GM19239 (cell line): ENCODE data around the gene CEACAM8.
"Not testable (repeated sequence)": the region's sequence is repeated elsewhere in the genome, so short reads cannot be mapped to it uniquely, and the experiment has no call there.

ENCODE experiments used
- DNase-seq: peaks from one replicate; pipeline ENCODE4 v3.0.0; 2011; ENCODE audit warnings: low spot score; ENCODE audit not compliant: insufficient read length
- FAIRE-seq: peaks from 2 replicates; lab custom pipeline; 2011; peaks lifted over from hg19 to GRCh38; lab: Jason Lieb, UNC

CEACAM8 gene

GRCh38 chr19:42594617-42595489, at the start of gene CEACAM8:
TSS of gene CEACAM8 (minus strand) at chr19:42594924. CDS start at chr19:42594828, 96 bp downstream.
- no peak for FAIRE-seq
- no peak for DNase-seq

- not testable (repeated sequence) for FAIRE-seq, DNase-seq
Observed at GRCh38 chr19:42639324-42640092, 44.8 kb upstream of the CEACAM8 start.

GRCh38 chr19:42635233-42635539, 40.5 kb upstream of the CEACAM8 start:
- DNase-seq (no peak), FAIRE-seq (no peak)

- peak; percentile 37 for DNase-seq
- peak; percentile 72 for FAIRE-seq
Observed at GRCh38 chr19:42634409-42635232, 39.9 kb upstream of the CEACAM8 start.

- FAIRE-seq, result no peak
Observed at GRCh38 chr19:42629191-42629590, 34.5 kb upstream of the CEACAM8 start.

GRCh38 chr19:42628411-42629140, 33.9 kb upstream of the CEACAM8 start:
- DNase-seq, result no peak
- FAIRE-seq, result no peak

More at GRCh38 chr19:42629191-42629590, 34.5 kb upstream of the CEACAM8 start:
- DNase-seq, result no peak

GRCh38 chr19:42627916-42628315, 33.2 kb upstream of the CEACAM8 start:
- DNase-seq, result no peak
- no peak for FAIRE-seq

- FAIRE-seq (no peak), DNase-seq (no peak)
Observed at GRCh38 chr19:42626181-42626580, 31.5 kb upstream of the CEACAM8 start.

- no peak for DNase-seq
- FAIRE-seq, result no peak
Observed at GRCh38 chr19:42619271-42619670, 24.5 kb upstream of the CEACAM8 start.

- FAIRE-seq, result no peak
- no peak for DNase-seq
Observed at GRCh38 chr19:42613666-42614065, 18.9 kb upstream of the CEACAM8 start.

GRCh38 chr19:42610401-42610915, 15.7 kb upstream of the CEACAM8 start:
- not testable (repeated sequence) for DNase-seq, FAIRE-seq

GRCh38 chr19:42606660-42607351, 12.1 kb upstream of the CEACAM8 start:
- DNase-seq, result peak; percentile 81
- peak; percentile 86 for FAIRE-seq

- DNase-seq (no peak), FAIRE-seq (no peak)
Observed at GRCh38 chr19:42601811-42602443, 7.2 kb upstream of the CEACAM8 start.

GRCh38 chr19:42596391-42597072, 1.8 kb upstream of the CEACAM8 start:
- DNase-seq (no peak), FAIRE-seq (peak; percentile 72)

- DNase-seq (no peak), FAIRE-seq (no peak)
Observed at GRCh38 chr19:42595550-42596172, 937 bp upstream of the CEACAM8 start.

GRCh38 chr19:42589792-42590191, 4.9 kb downstream of the CEACAM8 start:
- no peak for FAIRE-seq
- no peak for DNase-seq

GRCh38 chr19:42584466-42584865, 10.3 kb downstream of the CEACAM8 start:
- DNase-seq, result no peak
- FAIRE-seq, result no peak

GRCh38 chr19:42577016-42577415, 17.7 kb downstream of the CEACAM8 start:
- no peak for DNase-seq
- FAIRE-seq, result no peak
